ENCODE results near the gene PICK1.

The PICK1 gene

GRCh38 chr22:38051261-38051660 is 5.9 kb upstream of the PICK1 start:
- no peak for DNase-seq

- DNase-seq = no peak
Measured at GRCh38 chr22:38051900-38052862, 5.0 kb upstream of the PICK1 start.

GRCh38 chr22:38062791-38063190 is 5.6 kb downstream of the PICK1 start:
- no peak for DNase-seq

DNA sequence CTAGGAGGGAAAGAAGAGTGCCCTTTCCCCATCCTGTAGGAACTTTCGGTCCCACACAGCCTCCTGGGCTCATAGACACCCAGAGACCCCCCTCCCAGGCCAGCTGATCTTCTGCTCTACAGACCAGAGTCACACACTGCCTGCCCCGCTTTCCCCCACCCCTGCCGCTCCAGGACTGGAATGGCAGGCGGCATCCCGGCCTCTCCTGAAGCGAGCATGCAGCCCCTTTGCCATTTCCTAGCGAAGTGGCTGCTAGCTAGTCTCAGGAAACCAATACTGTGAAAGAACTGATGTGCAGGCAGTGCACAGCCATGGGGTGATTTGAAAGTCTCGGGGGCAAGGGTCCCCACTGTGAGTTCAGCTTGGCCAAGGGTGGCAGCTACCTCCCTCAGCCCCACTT is 8.3 kb downstream of the PICK1 start:
- no peak for DNase-seq

- no peak for DNase-seq
Measured at GRCh38 chr22:38066381-38067027, 9.3 kb downstream of the PICK1 start.

- DNase-seq = no peak
Measured at GRCh38 chr22:38067028-38067415, 9.8 kb downstream of the PICK1 start.

GRCh38 chr22:38067761-38068360 is 10.7 kb downstream of the PICK1 start:
- DNase-seq = no peak

- no peak for DNase-seq
Measured at GRCh38 chr22:38068641-38069371, 11.6 kb downstream of the PICK1 start.

GRCh38 chr22:38069372-38070249 is 12.4 kb downstream of the PICK1 start:
- no peak for DNase-seq

GRCh38 chr22:38070250-38070921 is 13.2 kb downstream of the PICK1 start:
- no peak for DNase-seq

DNA sequence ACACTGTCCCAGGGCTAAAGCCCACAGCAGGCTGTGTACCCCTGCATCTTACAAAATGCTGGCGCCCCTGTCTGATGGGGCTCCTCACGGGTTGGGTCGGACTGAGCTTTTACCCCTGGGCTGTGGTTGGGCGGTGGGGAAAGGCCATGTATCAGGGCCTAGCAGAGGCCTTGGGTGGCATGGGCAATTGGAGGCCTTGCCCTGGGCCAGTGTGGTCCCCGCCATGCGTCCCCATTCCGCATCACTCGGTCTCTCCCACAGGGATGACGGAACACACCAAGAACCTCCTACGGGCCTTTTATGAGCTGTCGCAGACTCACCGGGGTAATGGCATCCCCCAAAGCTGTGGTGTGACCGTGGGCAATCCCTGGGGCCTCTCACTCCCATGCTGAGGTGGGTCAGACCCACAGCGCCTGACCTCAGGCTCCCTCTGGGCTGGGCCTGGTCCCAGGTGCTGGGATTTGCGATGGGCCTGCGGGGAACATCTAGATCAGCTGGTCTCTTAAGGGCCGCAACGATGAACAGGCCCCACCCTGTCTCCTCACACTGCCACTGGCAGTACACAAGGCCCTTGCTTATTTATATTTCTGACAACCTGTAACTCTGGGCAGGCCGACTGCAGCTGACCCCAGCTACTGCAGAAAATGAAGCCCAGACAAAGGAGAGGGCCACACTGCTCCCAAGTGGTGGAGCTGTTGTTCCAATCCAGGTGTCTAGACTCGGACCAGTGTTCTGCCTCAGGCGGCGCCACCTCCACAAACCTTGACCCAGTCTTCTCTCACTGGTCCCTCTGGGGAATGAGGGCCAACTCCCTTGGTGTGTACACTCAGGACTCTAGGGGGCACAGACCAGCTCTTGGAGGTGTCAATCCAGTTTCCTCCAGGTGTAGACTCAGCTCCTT is 14.5 kb downstream of the PICK1 start:
- DNase-seq = no peak

GRCh38 chr22:38072322-38073149 is 15.3 kb downstream of the PICK1 start:
- no peak for DNase-seq

GRCh38 chr22:38073150-38074130 is 16.2 kb downstream of the PICK1 start:
- DNase-seq = no peak

DNA sequence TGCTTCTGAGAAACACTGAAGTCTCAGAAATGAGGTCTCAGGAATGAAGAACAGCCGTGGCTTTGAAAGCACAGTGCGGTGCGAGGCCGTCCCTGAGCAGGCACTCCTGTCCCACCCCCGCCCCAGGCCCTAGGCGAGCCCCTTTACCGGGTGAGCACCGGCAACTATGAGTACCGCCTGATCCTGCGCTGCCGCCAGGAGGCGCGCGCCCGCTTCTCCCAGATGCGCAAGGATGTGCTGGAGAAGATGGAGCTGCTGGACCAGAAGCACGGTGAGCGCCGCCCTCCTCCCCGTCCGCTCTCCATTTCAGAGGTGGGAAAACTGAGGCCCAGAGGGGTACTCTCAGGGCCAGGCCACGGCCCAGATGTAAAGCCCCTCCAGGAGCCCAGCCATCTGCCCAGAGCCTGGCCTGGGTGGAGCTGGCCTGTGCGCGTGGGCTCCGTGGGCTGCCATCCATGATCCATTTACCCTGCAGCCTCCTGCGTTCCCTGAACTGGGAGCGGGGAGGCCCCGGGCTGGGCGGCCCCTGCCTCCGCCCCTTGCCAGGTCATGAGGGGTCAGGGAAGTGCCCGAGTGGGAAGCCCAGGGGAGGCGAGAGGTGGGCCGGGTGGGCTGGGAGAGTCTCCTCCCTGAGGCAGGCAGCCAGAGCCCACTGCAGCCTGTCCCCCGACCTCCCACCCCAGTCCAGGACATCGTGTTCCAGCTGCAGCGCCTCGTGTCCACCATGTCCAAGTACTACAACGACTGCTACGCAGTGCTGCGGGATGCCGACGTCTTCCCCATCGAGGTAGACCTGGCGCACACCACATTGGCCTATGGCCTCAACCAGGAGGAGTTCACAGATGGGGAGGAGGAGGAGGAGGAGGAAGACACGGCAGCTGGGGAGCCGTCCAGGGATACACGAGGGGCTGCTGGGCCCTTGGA is 17.2 kb downstream of the PICK1 start:
- DNase-seq = no peak

GRCh38 chr22:38075105-38075825 is 18.1 kb downstream of the PICK1 start:
- DNase-seq = no peak

DNA sequence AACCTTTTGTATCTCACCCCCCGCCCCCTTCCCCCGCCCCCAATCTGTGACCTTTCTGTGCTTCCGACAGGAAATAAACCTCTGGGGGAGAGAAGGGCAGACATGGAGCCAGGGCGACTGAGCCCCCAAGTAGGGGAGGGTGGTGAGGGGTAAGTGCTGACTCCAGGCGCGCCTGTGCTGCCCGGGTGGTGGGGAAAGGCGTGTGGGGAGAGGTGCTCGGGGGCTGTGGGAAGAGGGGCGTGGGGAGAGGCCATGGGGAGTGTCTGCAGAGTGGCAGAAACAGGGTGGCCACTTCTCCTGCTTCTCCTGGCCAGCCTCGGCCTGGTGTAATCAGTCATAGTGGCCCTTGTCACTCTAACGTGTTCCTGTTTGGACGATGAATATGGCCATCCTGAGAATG is 18.8 kb downstream of the PICK1 start:
- DNase-seq = no peak
